Kidney glomerular epithelial cell (primary cell): ENCODE measurements around the gene AP1S3.
A peak's percentile ranks its signal among the peaks of the same experiment; 100 is the strongest.
"Not testable (repeated sequence)": the region's sequence is repeated elsewhere in the genome, so short reads cannot be mapped to it uniquely, and the experiment has no call there.

Experiments
- DNase-seq: peaks from one replicate; lab custom pipeline; 2025; lab: John Stamatoyannopoulos, UW

AP1S3 gene

GRCh38 chr2:223853425-223853837, 16.0 kb upstream of the AP1S3 start:
- no peak for DNase-seq

- no peak for DNase-seq
These were observed 15.0 kb upstream of the AP1S3 start for GRCh38 chr2:223852281-223852795.

GRCh38 chr2:223847410-223847809, 10.0 kb upstream of the AP1S3 start:
- DNase-seq: no peak

- peak; percentile 67 for DNase-seq
These were observed 9.1 kb upstream of the AP1S3 start for GRCh38 chr2:223846515-223846914.

- no peak for DNase-seq
These were observed 4.2 kb upstream of the AP1S3 start for GRCh38 chr2:223841436-223842190.

- no peak for DNase-seq
These were observed 1.5 kb downstream of the AP1S3 start for GRCh38 chr2:223835701-223836532.

GRCh38 chr2:223834431-223834830, 3.0 kb downstream of the AP1S3 start:
- DNase-seq: no peak

- no peak for DNase-seq
These were observed 5.0 kb downstream of the AP1S3 start for GRCh38 chr2:223832241-223832903.

GRCh38 chr2:223829128-223829527, 8.3 kb downstream of the AP1S3 start:
- DNase-seq: no peak

- no peak for DNase-seq
These were observed 9.1 kb downstream of the AP1S3 start for GRCh38 chr2:223828314-223828713.

- DNase-seq: no peak
These were observed 10.4 kb downstream of the AP1S3 start for GRCh38 chr2:223826995-223827394.

GRCh38 chr2:223824301-223824700, 13.1 kb downstream of the AP1S3 start:
- no peak for DNase-seq

- DNase-seq: no peak
These were observed 14.6 kb downstream of the AP1S3 start for GRCh38 chr2:223822818-223823217.

- no peak for DNase-seq
These were observed 16.8 kb downstream of the AP1S3 start for GRCh38 chr2:223820549-223820948.

- no peak for DNase-seq
These were observed 17.5 kb downstream of the AP1S3 start for GRCh38 chr2:223819891-223820290.

GRCh38 chr2:223815884-223816570, 21.4 kb downstream of the AP1S3 start:
- peak; percentile 95 for DNase-seq

- peak; percentile 99 for DNase-seq
These were observed 22.0 kb downstream of the AP1S3 start for GRCh38 chr2:223815186-223815883.

GRCh38 chr2:223814764-223815163, 22.6 kb downstream of the AP1S3 start:
- DNase-seq: not testable (repeated sequence)

GRCh38 chr2:223813329-223813728, 24.1 kb downstream of the AP1S3 start:
- DNase-seq: no peak

- DNase-seq: no peak
These were observed 25.6 kb downstream of the AP1S3 start for GRCh38 chr2:223811757-223812156.

- DNase-seq: no peak
These were observed 32.4 kb downstream of the AP1S3 start for GRCh38 chr2:223805008-223805407.
